ENCODE measurements around the gene IL24.

DNA sequence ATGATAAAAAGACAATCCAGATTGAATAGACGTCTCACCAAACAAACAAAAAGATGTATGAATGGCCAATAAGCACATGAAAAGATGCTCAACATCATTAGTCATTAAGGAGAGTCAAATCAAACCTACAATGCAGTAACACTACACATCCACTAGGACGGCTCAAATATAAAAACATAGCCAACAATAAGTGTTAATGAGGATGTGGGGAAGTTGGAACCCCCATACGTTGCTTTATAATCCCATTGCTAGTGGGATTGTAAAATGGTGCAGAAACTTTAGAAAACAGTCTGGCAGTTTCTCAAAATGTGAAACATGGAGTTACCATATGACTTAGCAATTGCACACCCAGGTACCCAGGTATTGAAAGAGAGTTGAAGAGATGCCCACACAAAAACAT lies 14.7 kb upstream of the IL24 start:
- TF ChIP-seq, protein P1, sequence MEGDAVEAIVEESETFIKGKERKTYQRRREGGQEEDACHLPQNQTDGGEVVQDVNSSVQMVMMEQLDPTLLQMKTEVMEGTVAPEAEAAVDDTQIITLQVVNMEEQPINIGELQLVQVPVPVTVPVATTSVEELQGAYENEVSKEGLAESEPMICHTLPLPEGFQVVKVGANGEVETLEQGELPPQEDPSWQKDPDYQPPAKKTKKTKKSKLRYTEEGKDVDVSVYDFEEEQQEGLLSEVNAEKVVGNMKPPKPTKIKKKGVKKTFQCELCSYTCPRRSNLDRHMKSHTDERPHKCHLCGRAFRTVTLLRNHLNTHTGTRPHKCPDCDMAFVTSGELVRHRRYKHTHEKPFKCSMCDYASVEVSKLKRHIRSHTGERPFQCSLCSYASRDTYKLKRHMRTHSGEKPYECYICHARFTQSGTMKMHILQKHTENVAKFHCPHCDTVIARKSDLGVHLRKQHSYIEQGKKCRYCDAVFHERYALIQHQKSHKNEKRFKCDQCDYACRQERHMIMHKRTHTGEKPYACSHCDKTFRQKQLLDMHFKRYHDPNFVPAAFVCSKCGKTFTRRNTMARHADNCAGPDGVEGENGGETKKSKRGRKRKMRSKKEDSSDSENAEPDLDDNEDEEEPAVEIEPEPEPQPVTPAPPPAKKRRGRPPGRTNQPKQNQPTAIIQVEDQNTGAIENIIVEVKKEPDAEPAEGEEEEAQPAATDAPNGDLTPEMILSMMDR (IDR thresholded peaks at IDR 0.05), result no peak
- TF ChIP-seq EZH2 (IDR thresholded peaks at IDR 0.05; ENCODE audit: borderline replicate concordance, insufficient read depth, low read depth, low read length, poor library complexity, severe bottlenecking), result no peak
